Adrenal gland (tissue), 12 donors: ENCODE results near the gene LPGAT1. TPM values are rescaled to one million over a fixed set of nuclear protein-coding genes. Genes with fewer than 3 reads are reported as not detected.

Experiments
- DNase-seq, 7 donors: peaks; one replicate each; pipeline ENCODE4 v3.0.0-alpha.2; 2019 to 2020
- H3K27ac ChIP-seq, 5 donors: fragments of 200-600 bp; sonication (generic) in 4 of 5; 1 replicate in 3 of 5; 2 replicates in 2 of 5; pipeline versions ENCODE4 v1.5.1 to v1.8.0; 2016 to 2020; ENCODE audit warnings: mild to moderate bottlenecking in 1 of 5
- H3K27me3 ChIP-seq: fragments of 200-600 bp; 2 replicates; pipeline ENCODE4 v1.8.0; 2021
- H3K36me3 ChIP-seq, 2 donors: fragments of 200-600 bp; replicated peaks in 1 of 2; 1 replicate in 1 of 2; 2 replicates in 1 of 2; pipeline versions ENCODE4 v1.5.1 to v1.8.0; 2018 to 2022
- H3K4me1 ChIP-seq, 2 donors: fragments of 200-600 bp; replicated peaks in 1 of 2; 1 replicate in 1 of 2; 2 replicates in 1 of 2; pipeline versions ENCODE4 v1.5.1 to v1.8.0; 2018 to 2021
- H3K4me3 ChIP-seq, 4 donors: fragments of 200-600 bp; sonication (generic) in 3 of 4; one replicate each; pipeline ENCODE4 v1.5.1; 2016 to 2018
- H3K9me3 ChIP-seq, 3 donors: fragments of 200-600 bp; sonication (generic) in 1 of 3; replicated peaks in 1 of 3; 1 replicate in 2 of 3; 2 replicates in 1 of 3; pipeline versions ENCODE4 v1.5.1 to v1.8.0; 2016 to 2021
- CTCF ChIP-seq, 6 experiments: fragments of 450-650 bp in 4 of 6; fragments of 200-600 bp in 2 of 6; sonication (generic) in 1 of 6; IDR thresholded peaks; 1 replicate in 5 of 6; 2 replicates in 1 of 6; pipeline versions ENCODE4 v1.5.1 to v1.8.0; 2016 to 2021; ENCODE audit warnings: antibody characterized with exemption in 6 of 6, mild to moderate bottlenecking in 2 of 6, moderate library complexity in 1 of 6
- POLR2A ChIP-seq, 2 donors: fragments of 450-650 bp; IDR thresholded peaks; one replicate each; pipeline ENCODE4 v1.6.1; 2017; ENCODE audit warnings: antibody characterized with exemption in 2 of 2, mild to moderate bottlenecking in 2 of 2, moderate library complexity in 1 of 2
- WGBS, 4 donors: extraction: QIAGEN DNeasy Blood & Tissue Kit in 2 of 4; methylation state at CpG; one replicate each; pipeline versions ENCODE4 v1.1.5 to v1.1.7; 2013 to 2017; 5-methylcytosine and 5-hydroxymethylcytosine counted together
- intact Hi-C, 2 donors: fragments of 100-400 bp; cut with DNase I; formaldehyde crosslinking; loops; one replicate each; pipeline versions ENCODE4 v1.14.1 to v1.15.0; 2022 to 2023
- polyA plus RNA-seq, 3 donors: library from polyadenylated mRNA; stranded (reverse); fragments of 200-250 nt in 2 of 3; fragments of 350-450 nt in 1 of 3; fragmentation: Illumina TruSeq in 1 of 3; extraction: RNeasy Lipid Tissue Mini Kit (QIAGEN cat#74804) in 1 of 3; gene quantifications; one replicate each; pipeline ENCODE4 v1.2.3, GENCODE V29; 2013 to 2014
- total RNA-seq, 9 donors: library from RNA; depleted of rRNA in 4 of 9; stranded (reverse); fragments of >200 nt in 4 of 9; fragments of 120-200 nt in 1 of 9; fragmentation: NEBNext Ultra II Directional in 1 of 9; extraction: Animal tissue kit (Norgen Biotek cat#: 25700) in 1 of 9; gene quantifications; one replicate each; pipeline versions ENCODE4 v1.1.0 to v1.2.4, GENCODE V29; 2013 to 2023
- donor health status: healthy with polysubstance abuse.
- donor health status: Bipolar disorder and iron deficiency.
- donor health status: DM: yes; HTN: yes; CAD: no.
- donor health status: DM: no; HTN: no; CAD: no.
- donor health status: DM: no; HTN: no; CAD: no.
- donor health status: DM: yes; HTN: yes; CAD: no.

The LPGAT1 gene
- total and polyA plus RNA-seq, 12 donors = 10.7 to 113 (median 75.6) TPM

DNA sequence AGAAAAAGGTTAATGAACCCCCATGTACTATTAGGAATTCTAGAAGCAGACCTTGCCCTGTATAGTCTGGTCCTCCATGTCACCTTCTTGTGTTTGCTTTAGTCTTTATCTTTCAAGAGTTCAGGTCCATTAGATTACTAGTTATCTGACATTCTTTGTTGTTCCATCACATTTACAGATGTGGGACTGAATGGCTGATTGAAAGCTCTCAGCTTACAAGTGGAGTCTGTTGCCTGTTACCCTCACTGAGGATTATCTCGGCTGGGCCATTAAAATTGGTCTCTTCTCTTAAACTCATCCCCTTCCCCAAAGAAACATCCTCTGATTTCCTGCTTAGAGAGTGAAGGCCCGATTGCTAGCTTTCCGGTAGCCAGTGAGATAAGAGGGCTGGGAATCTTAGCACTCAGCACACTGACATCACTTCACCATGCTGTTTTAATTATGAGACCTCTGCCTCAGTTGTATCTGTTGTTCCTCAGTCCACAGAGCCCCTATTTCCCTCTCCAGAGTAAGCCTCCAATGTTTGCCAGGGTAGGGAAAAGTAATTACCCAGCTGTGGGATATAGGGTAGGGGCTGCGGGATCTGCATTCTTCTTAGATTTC is 76.8 kb downstream of the LPGAT1 start:
- intact Hi-C loops = no loop called here
- H3K4me3 ChIP-seq = no peak overlapping the region
- H3K27me3 ChIP-seq = no peaks in the 10 kb centered on the region
- H3K27ac ChIP-seq = peak overlapping the region in 2 of 5 donors; percentile 12 to 32
- no peak for DNase-seq
- H3K9me3 ChIP-seq = no peaks in the 10 kb centered on the region
- peaks cover 31 to 49% of the 10 kb centered on the region in 2 donors for H3K4me1 ChIP-seq
- WGBS, 4 donors = 90 to 91% (median 90%) methylated on average over 4 of the region's 4 CpGs
- peaks cover 0 to 6% of the 10 kb centered on the region in 2 donors for H3K36me3 ChIP-seq
- TF ChIP-seq CTCF (IDR thresholded peaks at IDR 0.05) = no peak
- TF ChIP-seq POLR2A (IDR thresholded peaks at IDR 0.05) = no peak

GRCh38 chr1:211752951-211753486 is 77.5 kb downstream of the LPGAT1 start:
- Histone ChIP-seq H3K36me3 (peaks cover 0 to 8% of the 10 kb centered on the region in 2 donors), H3K4me1 (peaks cover 31 to 49% of the 10 kb centered on the region in 2 donors), H3K27me3 (no peaks in the 10 kb centered on the region), H3K27ac (no peak overlapping the region), H3K4me3 (no peak overlapping the region), H3K9me3 (no peaks in the 10 kb centered on the region)
- 25 to 34% (median 27%) methylated on average over 2 of the region's 2 CpGs for WGBS, 4 donors
- intact Hi-C loops = no loop called here
- DNase-seq = no peak
- TF ChIP-seq POLR2A (IDR thresholded peaks at IDR 0.05) (no peak), CTCF (IDR thresholded peaks at IDR 0.05) (no peak)

GRCh38 chr1:211752317-211752716 is 78.2 kb downstream of the LPGAT1 start:
- H3K4me3 ChIP-seq = no peak overlapping the region
- intact Hi-C loops = no loop called here
- DNase-seq = no peak
- H3K36me3 ChIP-seq = peaks cover 0 to 8% of the 10 kb centered on the region in 2 donors
- peak overlapping the region in 2 of 5 donors; percentile 25 to 57 for H3K27ac ChIP-seq
- H3K9me3 ChIP-seq = no peaks in the 10 kb centered on the region
- no peaks in the 10 kb centered on the region for H3K27me3 ChIP-seq
- TF ChIP-seq CTCF (IDR thresholded peaks at IDR 0.05) (no peak), POLR2A (IDR thresholded peaks at IDR 0.05) (no peak)
- peaks cover 31 to 49% of the 10 kb centered on the region in 2 donors for H3K4me1 ChIP-seq
- 65 to 78% (median 76%) methylated on average over 4 of the region's 4 CpGs for WGBS, 4 donors

DNA sequence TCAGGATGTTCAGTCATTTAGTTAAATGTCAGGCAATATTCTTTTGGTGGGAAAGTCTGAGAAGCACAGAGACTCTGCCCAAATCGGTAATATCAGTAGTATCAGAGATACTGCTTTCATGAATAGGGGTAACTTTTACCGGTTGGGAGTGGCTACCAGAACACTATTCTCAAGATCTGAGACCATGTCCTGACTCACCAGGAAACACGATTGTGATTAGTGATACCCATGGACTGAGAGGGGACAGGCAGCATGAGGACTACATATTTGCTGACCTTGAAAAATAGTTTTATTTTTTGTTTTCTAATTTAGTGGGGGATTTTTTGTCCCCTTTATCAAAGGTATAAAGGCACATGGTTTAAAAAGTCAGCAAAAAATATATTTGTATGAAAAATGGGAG is 79.1 kb downstream of the LPGAT1 start:
- no peak overlapping the region for H3K4me3 ChIP-seq
- DNase-seq = no peak
- 47 to 52% (median 50%) methylated on average over 3 of the region's 3 CpGs for WGBS, 4 donors
- H3K36me3 ChIP-seq = peaks cover 0 to 8% of the 10 kb centered on the region in 2 donors
- H3K9me3 ChIP-seq = no peaks in the 10 kb centered on the region
- TF ChIP-seq CTCF (IDR thresholded peaks at IDR 0.05) (no peak), POLR2A (IDR thresholded peaks at IDR 0.05) (no peak)
- no peaks in the 10 kb centered on the region for H3K27me3 ChIP-seq
- peaks cover 31 to 49% of the 10 kb centered on the region in 2 donors for H3K4me1 ChIP-seq
- peak overlapping the region in 4 of 5 donors; percentile 20 to 57 (median 30) for H3K27ac ChIP-seq
- intact Hi-C loops = no loop called here
